Brain pericyte (primary cell): ENCODE measurements around the gene SPDYE16.
"Not testable (repeated sequence)": the region's sequence is repeated elsewhere in the genome, so short reads cannot be mapped to it uniquely, and the experiment has no call there.

Source experiments
- DNase-seq: peaks from one replicate; pipeline ENCODE4 v3.0.0-alpha.2; 2012; ENCODE audit warnings: low read depth, low spot score

SPDYE16 gene

DNA sequence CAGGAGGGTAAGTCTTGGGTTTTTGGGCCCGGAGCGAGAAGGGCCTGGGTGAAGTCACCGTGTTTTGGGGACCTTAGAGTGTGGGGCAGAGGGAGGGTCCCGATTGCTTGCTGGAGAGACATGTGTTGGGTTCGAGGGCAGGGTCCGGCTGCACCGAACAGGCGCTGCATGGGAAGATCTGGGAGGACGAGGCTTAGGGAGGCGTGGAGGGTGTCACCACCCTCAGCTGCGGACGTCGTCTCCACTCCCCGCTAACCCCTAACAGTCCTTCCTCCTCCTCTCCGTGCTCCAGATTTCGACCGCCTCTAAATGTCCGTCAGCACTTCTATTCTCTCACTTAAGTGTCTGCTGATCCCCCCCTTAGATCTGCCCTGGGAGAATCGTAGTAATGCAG, 6.8 kb upstream of the SPDYE16 start:
- not testable (repeated sequence) for DNase-seq

DNA sequence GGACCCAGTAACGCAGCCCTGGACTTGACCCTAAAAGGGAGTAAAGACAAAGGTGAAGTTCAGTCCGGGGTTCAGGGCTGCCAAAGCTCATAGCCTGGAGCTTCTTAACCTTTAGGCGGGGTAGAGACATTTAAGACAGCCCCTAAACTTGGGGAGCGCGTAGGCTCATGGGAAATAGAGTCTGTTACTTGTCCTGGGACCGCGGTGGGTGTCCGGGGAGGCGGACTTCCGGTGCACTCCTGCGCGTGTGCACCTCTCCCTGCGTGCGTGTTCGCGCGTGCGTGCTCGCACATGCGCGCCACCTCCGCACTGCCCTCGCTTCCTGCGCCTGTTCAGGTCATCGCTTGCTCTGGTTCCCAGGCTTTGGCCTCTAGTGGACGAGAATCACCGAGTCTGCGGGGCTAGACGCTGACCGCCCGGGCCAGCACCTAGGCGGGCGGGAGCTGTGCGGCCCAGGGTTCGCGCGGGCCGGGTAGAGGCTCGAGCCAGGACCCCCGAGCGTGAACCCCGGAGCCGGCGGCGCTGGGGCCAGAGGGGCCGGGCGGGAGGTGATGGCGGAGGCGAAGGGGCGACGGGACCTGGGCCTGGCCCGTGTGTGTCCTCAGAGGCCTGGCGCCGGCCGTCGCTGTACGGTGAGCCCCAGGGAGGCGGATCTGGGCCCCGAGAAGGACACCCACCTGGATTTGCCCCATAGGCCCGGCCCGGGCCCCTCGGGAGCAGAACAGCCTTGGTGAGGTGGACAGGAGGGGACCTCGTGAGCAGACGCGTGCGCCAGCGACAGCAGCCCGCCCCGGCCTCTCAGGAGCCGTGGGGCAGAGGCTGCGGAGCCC, 6.1 kb upstream of the SPDYE16 start:
- peak; percentile 51 for DNase-seq

DNA sequence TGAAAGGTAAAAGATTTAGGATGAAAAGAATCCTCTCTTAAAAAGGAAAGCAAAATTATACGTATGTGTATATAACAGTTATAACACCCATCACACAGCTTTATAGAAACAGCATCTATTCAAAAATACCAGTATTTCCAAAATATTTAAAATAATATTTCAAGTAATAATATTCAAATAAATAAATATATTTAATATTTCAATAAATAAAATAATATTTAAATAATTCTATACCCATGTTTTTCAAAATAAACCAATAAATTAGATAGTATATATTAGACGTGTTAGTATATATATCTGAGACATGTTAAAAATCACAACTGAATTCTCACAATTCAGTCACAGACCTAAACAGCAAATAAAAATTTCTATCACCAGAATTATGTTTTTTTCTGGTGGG, 11.5 kb downstream of the SPDYE16 start:
- not testable (repeated sequence) for DNase-seq

DNA sequence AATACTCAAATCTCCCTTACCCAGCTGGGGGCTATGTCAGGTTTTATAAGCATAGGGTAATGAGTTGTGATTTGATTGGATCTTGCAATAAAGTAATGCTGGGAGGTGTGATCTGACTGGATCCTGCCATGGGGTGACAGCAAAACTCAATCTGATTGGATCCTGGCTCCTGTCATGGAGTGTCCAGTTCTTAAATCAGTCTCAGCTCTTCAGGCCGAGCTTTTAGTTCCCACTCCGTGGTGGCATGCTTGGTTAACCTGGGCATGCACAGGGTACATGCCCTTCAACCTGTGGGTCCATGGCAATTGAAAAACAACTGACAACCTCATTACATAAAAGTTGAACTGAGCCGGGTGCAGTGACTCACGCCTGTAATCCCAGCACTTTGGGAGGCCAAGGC, 16.9 kb downstream of the SPDYE16 start:
- DNase-seq, result not testable (repeated sequence)

DNA sequence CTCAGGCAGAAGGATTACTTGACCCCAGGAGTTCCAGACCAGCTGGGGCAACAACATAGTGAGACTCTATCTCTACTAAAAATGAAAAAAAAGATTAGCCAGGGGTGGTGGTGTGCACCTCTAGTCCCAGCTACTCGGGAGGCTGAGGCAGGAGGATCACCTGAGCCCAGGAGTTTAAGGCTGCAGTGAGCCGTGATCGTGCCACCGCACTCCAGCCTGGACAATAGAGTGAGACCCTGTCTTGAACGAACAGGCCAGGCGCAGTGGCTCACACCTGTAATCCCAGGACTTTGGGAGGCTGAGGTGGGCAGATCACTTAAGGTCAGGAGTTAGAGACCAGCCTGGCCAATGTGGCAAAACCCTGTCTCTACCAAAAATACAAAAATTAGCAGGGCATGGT, 26.2 kb downstream of the SPDYE16 start:
- DNase-seq, result not testable (repeated sequence)

DNA sequence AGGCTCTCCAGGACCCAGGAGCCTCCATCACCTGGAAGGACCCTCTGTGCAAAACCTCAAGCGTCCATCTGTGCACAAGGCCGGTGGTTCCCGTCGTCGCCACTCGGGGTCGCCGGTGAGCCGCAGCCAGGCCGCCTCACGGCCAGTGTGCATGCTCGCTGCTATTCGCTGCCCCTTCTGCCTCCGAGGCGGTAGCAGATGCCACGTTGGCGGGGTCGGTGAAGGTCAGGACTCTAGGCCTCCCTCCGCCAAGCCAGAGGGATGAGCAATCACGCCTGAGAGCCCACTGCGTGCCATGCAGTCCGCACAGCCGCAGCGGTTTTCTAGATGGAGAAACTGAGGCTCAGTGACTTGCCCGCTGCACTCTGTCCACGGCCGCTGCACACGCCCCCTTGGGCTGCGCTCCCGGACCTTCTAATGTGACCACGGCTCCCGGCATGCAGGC, 27.1 kb downstream of the SPDYE16 start:
- DNase-seq, result no peak

DNA sequence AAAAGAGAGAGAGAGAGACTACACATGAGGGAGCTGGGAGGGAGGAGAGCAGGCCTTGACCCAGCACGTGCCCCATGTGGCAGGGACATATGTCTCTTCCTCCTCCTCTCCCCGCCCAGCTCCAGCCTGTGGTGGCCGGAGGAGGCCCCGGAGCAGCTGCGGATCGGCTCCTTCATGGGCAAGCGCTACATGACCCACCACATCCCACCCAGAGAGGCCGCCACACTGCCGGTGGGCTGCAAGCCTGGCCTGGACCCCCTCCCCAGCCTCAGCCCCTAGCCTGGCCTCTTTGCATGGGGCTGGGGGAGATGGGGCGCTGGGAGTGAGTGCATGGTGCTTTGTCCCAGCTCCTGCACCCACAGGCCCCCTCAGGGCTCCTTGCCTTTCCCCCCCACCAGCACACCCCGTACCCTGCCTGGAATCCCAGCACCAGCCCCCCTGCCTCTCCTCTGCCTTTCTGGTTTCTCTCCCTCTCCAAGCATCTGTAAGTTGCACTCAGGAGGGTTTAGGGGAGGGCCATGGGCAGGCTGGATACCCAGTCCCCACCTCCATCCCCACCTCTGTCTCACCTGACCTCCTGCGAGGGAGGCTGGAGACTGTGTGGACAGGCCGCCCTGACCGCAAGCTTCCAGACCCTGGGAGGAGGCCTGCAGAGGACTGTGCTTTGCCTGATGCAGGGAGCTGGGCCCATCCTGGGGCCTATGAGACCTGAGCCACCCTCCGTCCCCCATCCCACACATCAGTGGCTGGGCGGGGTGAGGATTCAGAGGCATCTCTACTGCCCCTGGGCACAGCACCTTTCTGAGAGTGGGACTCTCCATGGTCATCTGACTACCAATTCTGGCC, 27.9 kb downstream of the SPDYE16 start:
- no peak for DNase-seq

DNA sequence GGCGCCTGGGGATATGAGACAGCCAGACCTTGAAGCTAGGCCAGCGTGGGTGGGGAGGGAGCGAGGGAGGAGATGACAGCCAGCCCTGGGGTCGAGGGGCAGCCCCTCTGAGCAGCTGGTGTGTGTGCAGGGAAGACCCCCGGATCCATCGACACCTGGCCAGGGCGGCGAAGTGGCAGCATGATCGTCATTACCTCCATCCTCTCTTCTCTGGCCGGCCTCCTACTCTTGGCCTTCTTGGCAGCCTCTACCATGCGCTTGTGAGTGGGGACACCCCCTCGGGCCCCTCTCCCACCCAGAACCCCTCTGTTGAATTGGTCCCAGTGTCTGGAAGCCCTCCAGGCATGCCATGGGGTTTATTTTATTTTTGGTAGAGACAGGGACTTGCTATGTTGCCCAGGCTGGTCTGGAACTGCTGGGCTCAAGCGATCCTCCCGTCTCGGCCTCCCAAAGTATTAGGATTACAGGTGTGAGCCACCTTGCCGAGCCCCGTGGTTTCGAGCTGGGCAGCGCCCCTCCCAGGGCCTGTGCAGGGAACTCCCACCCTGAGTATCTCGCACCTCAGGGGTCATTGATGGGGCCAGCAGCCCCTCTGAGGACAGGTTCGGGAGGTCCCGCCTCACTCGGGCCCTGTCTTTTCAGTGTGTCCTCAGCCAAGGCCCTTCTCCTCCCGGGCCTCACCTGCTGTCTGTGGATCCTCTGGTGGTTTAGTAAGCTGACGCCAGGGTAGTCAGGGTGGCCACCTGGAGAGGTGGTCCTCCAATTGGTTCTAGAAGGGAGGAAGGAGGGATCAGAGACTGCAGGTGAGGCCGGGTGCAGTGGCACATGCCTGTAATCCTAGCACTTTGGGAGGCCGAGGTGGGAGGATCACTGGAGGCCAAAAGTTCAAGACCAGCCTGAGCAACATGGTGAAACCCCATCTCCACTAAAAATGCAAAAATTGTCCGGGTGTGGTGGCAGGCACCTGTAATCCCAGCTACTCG, 29.0 kb downstream of the SPDYE16 start:
- DNase-seq, result no peak

DNA sequence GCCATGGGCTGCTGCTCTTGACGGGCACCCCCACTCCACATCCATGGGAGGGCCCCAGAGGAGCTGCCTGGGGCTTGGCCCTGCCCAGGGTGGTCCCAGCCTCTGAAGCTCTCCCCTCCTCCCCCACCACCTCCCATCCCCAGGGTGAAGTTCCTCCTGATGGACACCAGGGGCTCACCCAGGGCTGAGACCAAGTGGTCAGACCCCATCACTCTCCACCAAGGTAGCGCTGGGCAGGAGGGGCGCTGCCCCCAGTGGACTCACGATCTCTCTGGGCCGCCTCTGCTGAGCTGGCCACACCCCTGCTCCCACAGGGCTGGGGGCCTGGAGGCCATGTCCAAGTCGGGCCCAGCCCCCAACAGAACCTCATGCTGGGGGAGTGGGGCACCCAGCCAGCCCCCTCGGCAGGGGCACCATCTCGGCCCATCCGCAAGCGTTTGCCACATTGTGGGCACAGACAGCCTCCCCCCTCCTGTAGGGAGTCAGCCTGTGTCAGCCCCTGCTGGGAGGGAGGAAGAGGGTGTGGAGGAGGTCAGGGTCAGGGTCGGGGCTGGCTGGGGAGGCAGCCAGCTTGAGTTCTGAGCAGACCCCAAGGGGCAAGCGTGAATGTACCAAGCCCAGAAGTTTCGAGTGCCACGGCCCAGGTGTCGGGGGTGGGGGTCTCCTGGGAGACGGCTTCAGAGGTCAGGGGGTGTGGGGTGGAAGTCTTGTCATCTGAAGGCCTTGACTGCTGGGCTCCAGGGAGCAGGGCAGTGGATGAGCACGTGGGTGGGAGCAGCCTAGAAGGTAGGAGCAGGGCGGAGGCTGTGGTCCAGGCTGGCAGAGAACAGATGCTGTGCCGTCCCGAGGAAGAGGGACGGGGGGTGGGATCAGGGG, 29.9 kb downstream of the SPDYE16 start:
- DNase-seq, result no peak

DNA sequence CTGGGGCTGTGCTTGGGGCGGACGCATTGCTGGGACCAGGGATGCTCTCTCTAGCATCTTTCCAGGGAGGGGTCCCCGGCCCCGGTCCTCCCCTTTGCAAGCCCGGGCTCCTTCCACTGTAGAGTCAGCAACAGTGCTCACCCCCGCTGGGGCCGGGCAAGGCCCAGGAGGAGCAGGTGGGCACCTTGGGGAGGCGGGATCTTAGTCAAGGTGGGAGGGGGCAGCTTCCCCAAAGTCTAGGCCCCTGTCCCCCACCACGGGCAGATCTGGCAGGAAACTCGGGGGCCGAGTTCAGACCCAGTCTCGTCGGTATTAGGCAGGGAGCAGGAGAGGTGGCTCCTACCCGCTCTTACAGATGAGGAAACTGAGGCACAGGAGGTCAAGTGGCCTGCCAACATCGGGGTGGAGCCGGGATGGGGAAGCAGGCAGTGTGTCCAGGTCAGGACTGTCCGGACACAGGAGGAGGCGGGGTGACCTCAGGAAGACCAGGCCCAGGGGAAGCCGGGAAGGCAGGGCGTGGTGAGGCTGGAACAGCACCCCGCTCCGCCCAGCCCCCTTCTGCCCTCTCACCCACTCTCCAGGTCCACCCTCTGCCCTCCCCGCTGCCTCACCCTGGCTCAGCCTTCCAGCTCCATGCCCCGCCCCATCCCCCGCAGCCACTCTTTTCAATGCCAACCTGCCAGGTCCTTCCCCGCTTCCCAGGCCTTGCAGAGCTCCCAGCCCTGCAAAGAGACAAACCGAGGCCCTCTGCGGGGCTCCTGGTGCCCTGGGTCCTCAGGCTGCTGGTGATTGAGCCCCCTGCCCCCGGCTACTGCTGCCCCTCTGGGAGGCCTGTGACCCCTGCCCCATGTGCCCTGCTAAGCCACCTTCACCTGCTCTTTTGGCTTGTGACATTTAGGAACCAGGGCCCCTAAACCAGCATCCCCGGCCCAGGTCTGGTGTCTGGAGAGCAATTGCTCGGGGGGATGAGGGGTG, 30.9 kb downstream of the SPDYE16 start:
- DNase-seq, result not testable (repeated sequence)

DNA sequence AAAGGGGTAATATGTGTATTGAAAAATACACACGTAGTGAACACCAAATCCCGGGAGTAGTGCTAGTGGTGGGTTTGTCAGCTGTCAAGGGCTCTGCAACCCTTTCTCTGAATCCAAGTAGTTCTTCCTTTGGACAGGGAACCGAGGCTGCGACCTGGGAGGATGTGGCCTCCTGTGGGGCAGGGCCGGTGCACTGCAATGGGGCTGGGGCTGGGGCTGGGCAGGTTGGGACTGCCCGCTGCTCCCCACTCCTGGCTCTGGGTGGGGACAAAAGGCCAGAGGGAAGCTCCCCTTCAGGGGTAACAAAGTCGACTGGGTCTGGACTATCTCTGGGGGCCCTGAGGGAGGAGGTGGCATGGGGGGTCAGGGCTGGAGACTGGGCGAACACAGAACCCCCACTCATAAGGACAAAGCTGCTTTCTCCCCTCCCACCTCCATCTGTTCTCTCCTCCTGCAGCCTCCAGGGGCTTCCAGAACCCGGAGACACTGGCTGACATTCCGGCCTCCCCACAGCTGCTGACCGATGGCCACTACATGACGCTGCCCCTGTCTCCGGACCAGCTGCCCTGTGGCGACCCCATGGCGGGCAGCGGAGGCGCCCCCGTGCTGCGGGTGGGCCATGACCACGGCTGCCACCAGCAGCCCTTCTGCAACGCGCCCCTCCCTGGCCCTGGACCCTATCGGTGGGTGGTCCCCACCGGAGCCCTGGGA, 31.7 kb downstream of the SPDYE16 start:
- DNase-seq, result not testable (repeated sequence)

DNA sequence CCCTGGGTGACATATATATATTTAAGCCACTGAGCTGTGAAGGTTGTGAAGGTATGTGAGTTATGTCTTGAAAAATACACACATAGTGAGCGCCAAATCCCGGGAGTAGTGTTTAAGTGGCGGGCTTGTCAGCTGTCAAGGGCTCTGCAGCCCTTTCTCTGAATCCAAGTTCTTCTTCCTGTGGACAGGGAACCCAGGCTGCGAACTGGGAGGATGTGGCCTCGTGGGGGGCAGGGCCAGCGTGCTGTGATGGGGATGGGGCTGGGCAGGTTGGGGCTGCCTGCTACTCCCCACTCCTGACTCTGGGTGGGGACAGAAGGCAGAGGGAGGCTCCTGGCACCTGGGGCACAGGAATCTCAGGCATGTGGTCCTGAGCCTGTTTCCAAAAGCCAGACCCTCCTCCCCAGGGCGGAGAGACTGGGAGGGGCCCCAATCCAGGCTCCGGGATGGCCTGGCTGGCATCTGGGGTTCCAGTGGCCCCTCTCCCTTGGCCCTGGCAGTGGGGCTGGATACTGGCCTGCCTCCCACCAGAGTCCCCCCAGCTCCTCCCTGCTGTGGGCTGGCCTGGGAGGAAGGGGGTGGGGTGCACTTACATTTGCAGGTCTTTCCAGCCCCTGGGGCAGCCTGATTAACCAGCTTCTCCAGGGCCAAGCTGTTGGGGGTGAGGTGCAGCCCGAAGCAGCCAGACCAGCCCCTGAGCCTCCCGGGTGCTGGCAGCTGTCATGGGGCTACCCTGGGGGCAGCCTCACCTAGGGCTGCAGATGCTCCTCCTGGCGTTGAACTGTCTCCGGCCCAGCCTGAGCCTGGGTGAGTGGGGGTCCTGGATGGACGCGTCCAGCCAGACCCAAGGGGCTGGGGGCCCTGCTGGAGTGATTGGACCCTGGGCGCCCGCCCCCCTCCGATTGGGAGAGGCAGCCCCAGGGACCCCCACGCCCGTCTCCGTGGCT, 32.9 kb downstream of the SPDYE16 start, which contains the start of gene UPK3B:
TSS of gene UPK3B (plus strand) at position 622 of the 947 bp plus-strand sequence. CDS start at position 723, 101 bp downstream.
- DNase-seq, result no peak

DNA sequence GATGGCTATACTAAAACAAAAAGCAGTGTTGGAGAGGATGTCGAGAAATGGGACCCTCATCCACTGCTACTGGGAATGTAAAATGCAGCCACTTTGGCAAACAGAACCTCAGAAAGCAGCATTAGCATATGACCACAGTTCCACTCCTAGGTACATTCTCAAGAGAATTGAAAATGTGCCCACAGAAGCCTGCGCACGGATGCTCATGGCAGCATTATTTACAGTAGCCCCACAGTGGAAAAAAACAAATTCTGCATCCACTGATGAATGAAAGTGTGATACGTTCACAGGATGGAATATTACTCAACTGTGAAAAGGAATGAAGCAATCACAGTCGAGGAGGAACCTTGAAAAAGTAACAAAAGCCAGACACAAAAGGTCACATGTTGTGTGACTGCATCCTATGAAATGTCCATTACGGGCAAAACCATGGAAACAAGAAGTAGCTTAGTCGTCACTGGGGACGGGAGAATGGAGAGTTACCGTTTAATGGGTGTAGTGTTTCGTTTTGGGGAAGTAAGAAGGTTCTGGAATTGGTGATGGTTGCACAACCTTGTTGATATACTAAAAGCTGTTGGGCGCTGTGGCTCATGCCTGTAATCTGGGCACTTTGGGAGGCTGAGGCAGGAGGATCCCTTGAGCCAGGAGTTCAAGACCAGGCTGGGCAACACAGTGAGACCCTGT, 35.2 kb downstream of the SPDYE16 start:
- no peak for DNase-seq

DNA sequence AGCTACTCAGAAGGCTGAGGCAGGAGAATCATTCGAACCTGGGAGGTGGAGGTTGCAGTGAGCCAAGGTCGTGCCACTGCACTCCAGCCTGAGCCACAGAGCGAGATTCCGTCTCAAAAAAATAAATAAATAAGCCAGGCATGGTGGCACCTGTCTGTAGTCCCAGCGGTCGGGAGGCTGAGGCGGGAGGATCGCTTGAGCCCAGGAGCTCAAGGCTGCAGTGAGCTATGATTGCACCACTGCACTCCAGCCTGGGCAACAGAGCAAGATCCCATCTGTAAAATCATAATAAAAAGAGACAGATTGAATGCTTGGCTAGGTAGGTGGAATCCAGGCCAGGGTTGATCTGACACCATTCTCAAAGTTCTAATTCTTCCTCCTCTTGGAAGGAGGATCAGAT, 36.5 kb downstream of the SPDYE16 start:
- not testable (repeated sequence) for DNase-seq

DNA sequence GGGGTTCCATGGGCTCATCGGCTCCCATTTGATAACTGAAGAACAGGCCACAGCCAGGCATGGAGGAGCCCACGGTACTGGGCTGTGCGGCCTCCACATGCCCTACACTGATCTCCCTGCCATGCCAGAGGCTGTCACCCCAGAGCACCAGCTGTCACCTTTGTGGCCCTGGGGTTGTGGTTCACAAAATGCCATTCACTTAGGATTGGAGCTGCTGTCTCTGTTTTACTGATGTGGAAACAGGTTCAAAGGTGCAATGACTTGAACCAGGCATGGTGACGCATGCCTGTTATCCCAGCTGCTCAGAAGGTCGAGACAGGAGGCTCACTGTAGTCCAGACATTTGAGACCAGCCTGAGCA, 37.0 kb downstream of the SPDYE16 start:
- no peak for DNase-seq

DNA sequence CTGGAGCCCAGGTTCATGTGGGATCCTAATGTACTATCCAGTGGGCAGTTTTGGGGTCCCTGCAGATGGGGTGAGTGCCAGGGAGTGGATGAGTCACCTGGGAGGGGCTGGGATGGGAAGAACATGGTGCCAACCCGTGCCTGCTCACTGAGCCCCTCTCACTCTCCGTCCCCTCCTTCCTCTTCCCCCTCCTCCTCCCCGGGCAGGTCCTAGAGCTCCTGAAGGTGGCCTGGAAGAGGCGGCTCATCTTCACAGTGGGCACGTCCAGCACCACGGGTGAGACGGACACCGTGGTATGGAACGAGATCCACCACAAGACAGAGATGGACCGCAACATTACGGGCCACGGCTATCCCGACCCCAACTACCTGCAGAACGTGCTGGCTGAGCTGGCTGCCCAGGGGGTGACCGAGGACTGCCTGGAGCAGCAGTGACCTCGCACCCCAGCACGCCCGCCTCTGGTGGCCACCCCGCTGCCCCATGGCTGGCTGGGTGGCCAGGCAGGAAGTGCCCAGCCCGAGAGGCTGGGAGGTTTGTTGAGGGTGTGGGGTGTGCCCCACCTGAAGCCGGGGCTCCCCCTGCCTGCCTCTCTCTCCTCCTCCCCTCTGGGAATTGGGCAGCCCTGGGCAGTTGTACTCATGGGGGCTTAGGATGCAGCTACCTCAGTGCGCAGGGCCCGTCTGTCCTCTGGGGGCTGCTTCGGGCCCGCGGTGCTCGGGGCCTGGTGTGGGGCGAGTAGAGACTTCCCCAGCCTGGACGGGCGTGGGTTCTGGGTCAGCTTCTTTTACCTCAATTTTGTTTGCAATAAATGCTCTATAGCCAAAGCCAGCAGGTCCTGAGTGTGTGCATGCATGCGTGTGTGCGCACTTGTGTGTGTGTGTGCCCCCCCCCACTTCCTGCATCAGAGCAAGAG, 37.7 kb downstream of the SPDYE16 start:
- no peak for DNase-seq
